Fibroblast of villous mesenchyme (primary cell): ENCODE data around the gene MIR17HG. TPM values are rescaled to one million over a fixed set of nuclear protein-coding genes. Genes with fewer than 3 reads are reported as not detected.

Source experiments
- DNase-seq: peaks from one replicate; pipeline ENCODE4 v3.0.0-alpha.2; 2010; ENCODE audit warnings: low read depth
- H3K4me3 ChIP-seq: 2 replicates; pipeline ENCODE4 v1.5.1; 2011; ENCODE audit warnings: low read depth, mild to moderate bottlenecking, low read length
- total RNA-seq: library from RNA; depleted of rRNA; stranded (reverse); fragments of >200 nt; gene quantifications from 2 replicates; pipeline ENCODE4 v1.2.3, GENCODE V29; 2012
- TF ChIP-seq, protein P1 (sequence below): IDR thresholded peaks from 2 replicates; pipeline ENCODE4 v1.5.1; 2012; ENCODE audit warnings: low read depth, mild to moderate bottlenecking, low read length; ENCODE audit not compliant: insufficient read depth

The MIR17HG gene
- total RNA-seq, 1 donor: 3.9 TPM

DNA sequence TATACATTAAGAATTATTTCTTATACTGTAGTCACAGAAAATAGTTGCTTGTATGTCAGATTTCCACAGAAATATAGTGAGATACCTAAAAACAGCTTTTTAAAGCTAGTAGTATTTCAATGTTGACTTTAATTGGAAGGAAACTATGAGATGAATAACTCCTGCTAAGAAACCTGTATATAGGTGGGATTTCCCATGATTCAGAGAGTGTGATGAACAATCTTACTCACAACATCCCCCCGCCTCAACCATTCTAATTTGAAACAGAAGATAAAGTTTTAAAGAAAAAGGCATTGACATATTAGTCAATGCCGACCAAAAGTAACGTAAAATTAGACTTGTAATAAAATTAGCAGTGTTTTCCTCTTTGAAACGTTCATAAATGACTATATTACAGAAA is 1.4 kb upstream of the MIR17HG start:
- DNase-seq: no peak
- no peak overlapping the region for H3K4me3 ChIP-seq
- TF ChIP-seq, protein P1, sequence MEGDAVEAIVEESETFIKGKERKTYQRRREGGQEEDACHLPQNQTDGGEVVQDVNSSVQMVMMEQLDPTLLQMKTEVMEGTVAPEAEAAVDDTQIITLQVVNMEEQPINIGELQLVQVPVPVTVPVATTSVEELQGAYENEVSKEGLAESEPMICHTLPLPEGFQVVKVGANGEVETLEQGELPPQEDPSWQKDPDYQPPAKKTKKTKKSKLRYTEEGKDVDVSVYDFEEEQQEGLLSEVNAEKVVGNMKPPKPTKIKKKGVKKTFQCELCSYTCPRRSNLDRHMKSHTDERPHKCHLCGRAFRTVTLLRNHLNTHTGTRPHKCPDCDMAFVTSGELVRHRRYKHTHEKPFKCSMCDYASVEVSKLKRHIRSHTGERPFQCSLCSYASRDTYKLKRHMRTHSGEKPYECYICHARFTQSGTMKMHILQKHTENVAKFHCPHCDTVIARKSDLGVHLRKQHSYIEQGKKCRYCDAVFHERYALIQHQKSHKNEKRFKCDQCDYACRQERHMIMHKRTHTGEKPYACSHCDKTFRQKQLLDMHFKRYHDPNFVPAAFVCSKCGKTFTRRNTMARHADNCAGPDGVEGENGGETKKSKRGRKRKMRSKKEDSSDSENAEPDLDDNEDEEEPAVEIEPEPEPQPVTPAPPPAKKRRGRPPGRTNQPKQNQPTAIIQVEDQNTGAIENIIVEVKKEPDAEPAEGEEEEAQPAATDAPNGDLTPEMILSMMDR: no peak

DNA sequence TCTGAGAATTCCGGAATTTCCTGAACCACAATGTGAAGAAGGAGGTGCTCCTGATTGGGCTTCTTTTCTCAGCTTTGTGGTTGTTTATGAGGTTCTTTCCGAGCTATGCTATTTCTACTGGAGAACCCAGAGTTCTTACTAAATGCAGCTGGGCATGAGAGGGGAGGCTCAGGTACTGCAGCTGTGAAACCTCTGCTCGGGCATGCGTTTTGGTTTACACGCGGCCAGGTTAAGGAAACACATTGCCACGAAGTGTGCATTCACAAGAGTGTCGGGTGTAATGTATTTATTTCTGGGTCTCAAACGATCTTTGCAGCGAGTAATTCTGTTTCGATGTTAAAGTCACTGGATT is 661 bp upstream of the MIR17HG start:
- TF ChIP-seq, protein P1: no peak
- peak; percentile 8 for DNase-seq
- peak overlapping the region; percentile 61 for H3K4me3 ChIP-seq

DNA sequence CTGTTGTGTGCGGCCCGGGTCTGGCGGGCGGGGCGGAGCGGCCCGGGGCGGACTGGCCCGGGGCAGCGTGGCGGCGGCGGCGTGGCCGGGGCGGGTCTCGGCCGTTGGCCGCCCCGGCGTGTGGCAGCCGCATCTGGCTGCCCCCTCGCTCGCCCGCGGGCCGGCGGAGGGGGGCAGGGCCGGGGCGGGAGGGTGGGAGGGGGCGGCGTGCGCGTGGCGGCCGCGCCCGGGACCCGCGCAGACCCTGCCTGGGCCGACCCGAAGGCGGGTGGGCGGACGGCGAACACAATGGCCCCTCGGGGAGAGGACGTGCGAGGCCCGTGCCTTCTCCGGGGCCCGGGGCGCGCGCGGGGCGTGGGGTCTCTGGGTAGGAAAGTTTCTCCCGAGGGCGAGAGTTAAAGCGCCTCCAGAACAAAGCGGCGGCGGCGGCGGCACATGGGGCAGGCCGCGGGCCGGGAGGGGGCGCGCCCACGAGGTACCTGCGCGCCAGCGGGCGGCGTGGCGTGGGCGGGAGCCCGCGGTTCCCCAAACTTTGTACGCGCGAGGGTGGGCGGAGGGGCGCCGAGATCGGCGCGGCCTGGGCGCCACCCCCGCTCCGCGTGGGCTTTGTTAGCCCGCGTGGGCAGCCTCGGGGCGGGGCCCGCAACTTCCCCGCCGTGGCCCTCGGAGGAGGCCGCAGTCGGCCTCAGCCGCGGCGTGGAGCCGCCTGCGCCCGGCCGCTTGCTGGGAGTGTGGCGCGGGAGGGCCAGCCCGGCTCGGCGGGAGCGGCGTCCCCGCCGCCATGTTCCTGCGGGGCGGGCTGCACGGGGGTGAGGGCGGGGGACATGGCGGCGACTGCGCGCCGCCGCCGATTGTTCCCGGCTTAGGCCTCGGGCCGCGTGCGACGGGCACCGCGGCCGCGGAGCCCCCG is 764 bp downstream of the MIR17HG start:
- TF ChIP-seq, protein P1: no peak
- DNase-seq: peak; percentile 18
- peak overlapping the region; percentile 61 for H3K4me3 ChIP-seq

DNA sequence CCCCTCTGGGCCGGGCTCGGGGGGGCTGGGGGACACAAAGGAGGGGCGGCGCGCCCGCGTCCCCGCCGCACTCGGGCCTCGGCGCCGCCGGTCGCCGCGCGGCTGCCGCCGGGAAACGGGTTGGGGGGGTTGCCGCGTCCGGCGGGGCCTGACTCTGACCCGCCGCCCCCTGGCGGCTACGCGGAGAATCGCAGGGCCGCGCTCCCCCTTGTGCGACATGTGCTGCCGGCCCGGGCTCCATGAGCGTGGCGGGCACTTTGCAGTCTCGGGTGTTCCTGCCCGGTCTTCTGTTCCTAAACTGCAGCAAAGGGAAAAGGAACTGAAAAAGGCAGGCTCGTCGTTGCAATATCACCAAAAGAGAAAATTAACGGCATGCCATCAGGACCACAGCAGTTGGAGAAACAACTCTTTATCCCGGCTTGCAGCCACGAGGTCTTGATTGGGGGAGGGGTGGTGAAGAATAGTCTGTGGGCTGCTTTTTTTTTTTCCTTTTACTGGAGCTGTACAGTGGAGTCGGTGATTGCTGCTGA is 1.5 kb downstream of the MIR17HG start:
- DNase-seq: peak; percentile 85
- H3K4me3 ChIP-seq: peak overlapping the region; percentile 61
- TF ChIP-seq, protein P1: peak; percentile 91

DNA sequence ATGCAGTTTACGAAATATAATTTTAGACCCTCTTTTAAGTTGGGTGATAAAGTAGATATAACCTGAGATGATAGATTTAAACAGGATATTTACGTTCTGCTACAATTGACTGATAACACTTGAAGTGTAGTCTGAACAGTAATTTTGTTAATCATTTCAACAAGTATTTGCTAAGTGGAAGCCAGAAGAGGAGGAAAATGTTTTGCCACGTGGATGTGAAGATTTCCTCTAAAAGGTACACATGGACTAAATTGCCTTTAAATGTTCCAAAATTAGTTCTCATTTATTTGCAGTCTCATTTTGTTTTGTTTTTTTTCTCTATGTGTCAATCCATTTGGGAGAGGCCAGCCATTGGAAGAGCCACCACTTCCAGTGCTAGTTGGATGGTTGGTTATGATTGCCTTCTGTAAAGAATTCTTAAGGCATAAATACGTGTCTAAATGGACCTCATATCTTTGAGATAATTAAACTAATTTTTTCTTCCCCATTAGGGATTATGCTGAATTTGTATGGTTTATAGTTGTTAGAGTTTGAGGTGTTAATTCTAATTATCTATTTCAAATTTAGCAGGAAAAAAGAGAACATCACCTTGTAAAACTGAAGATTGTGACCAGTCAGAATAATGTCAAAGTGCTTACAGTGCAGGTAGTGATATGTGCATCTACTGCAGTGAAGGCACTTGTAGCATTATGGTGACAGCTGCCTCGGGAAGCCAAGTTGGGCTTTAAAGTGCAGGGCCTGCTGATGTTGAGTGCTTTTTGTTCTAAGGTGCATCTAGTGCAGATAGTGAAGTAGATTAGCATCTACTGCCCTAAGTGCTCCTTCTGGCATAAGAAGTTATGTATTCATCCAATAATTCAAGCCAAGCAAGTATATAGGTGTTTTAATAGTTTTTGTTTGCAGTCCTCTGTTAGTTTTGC is 2.8 kb downstream of the MIR17HG start:
- TF ChIP-seq, protein P1: no peak
- DNase-seq: no peak
- H3K4me3 ChIP-seq: peak overlapping the region; percentile 61

DNA sequence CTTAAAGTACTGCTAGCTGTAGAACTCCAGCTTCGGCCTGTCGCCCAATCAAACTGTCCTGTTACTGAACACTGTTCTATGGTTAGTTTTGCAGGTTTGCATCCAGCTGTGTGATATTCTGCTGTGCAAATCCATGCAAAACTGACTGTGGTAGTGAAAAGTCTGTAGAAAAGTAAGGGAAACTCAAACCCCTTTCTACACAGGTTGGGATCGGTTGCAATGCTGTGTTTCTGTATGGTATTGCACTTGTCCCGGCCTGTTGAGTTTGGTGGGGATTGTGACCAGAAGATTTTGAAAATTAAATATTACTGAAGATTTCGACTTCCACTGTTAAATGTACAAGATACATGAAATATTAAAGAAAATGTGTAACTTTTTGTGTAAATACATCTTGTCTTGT is 3.6 kb downstream of the MIR17HG start:
- no peak for DNase-seq
- no peak overlapping the region for H3K4me3 ChIP-seq
- TF ChIP-seq, protein P1: no peak
